SKM-1 treated with dmso at 0.1 percent for 144 hours (cell line): ENCODE results near the gene THOC3.
"Not testable (repeated sequence)": the region's sequence is repeated elsewhere in the genome, so short reads cannot be mapped to it uniquely, and the experiment has no call there.

ENCODE experiments used
- DNase-seq: peaks from one replicate; lab custom pipeline; 2025; ENCODE audit not compliant: unreplicated experiment; lab: John Stamatoyannopoulos, UW

THOC3 gene

DNA sequence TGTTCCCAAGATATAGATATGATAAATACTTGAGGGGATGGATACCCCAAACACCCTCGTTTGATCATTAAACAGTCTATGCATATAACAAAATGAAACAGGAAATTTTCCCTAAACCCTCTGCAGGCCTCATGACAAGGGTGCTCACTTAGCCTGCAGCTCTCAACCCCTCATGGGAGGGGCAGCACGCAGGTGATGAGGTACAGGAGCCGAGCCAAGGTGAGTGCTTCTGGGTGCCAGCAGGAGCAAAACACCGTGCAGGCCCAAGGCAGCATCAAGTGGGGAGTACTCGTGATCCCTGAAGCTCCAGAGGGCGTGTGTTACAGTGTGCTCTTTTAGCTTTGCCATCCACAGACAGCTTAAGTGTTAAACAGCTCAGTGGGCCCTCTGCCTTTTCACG, 24.9 kb downstream of the THOC3 start:
- DNase-seq: not testable (repeated sequence)

DNA sequence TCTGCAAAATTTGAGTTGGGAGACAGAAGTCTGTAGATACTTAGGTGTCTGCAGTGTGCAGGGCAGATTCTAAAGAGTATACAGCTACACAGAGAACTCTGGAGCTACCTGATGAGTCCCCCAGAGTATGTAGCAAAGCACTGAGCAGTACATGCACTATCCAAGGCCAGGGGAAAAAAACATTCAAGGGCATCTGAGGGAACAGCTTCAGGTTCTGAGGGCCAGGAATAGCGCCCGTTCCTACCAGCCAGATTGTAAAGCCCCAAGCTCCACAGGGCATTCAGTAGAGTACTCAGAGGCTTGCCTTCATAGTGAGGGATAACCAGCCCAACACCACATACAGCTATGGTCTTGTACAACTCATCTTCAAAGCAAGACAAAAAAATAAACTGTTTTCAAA, 27.5 kb downstream of the THOC3 start:
- DNase-seq: not testable (repeated sequence)

DNA sequence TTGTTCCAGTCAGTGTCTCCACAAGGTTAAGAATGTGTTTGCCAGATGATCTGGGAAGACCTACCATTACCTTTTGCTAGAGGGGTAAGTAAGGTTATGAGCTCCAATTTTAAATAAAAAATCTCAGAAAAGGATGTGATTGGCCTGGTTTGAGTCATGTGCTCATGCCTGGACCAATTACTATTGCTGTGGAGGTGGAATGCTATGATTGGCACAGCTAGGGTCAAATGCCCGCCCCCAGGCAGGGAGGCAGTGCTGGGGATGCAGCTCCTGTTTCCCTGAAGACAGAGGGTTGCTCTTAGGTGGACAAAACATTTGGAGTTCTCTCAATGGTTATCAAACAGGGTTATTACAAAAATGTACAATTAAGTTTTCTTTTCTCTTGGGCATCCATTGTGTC, 29.6 kb downstream of the THOC3 start:
- DNase-seq: not testable (repeated sequence)

DNA sequence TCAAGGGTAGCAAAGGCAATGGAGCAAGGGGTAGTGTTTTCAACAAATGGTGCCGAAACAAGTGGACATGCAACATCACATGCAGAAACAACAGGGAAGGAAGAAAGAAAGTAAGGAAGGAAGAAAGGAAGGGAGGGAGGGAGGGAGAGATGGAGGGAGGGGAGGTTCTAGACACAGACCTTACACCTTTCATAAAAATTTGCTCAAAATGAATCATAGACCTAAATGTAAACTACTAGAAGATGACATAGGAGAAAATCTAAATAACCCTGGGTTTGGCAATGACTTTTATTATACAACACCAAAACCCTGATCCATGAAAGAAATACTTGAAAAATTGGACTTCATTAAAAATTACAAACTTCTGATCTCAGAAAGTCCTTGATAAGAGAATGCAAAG, 39.4 kb downstream of the THOC3 start:
- not testable (repeated sequence) for DNase-seq

DNA sequence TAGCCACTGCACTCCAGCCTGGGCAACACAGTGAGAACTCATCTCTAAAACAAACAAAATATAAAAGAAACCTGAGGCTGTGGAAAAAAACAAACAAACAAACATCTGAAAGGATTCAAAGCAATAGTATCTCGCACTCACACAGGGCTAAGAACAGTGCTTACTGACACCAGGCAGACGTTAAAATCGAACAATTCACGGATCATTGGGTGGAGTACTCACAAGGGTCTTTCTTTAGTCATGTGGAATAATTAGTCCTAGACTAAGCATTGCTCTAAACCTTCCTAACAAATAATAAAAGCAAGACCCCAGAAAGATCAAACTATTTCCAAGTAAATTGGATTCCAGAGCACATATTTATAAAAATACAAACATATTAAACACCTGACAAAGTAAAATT, 43.0 kb downstream of the THOC3 start:
- DNase-seq: not testable (repeated sequence)

DNA sequence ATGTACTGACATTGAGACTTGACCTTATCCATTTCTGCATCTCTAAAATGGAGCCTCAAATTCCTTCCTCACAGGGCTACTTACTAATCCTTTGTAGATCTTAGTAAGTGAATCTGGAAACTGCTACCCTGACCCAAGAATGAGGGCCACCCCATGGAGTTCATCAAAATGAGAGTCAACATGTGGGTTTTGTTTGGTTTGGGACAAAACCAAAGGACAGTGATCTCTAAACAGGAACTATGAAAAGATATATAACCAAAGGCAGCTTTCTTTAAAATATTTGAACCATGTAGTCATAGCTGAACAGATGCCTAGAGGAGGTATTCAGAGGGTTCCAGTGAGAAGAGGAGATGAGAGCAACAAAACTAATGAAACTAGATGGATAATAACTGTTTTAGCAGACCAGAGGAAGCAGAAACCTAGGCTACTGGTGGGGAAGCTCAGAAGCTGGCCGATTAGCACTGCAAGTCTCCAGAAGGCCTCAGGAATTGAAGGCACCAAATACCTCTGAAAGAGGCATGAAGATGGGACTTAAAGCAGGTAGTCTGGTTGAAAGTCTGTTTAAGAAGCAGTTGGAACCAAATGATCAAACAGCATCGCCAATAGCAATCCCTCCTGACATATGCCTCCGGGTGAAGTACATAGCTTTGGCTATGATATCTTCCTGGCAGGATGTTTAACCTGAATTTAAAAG, 45.8 kb downstream of the THOC3 start:
- DNase-seq: no peak

DNA sequence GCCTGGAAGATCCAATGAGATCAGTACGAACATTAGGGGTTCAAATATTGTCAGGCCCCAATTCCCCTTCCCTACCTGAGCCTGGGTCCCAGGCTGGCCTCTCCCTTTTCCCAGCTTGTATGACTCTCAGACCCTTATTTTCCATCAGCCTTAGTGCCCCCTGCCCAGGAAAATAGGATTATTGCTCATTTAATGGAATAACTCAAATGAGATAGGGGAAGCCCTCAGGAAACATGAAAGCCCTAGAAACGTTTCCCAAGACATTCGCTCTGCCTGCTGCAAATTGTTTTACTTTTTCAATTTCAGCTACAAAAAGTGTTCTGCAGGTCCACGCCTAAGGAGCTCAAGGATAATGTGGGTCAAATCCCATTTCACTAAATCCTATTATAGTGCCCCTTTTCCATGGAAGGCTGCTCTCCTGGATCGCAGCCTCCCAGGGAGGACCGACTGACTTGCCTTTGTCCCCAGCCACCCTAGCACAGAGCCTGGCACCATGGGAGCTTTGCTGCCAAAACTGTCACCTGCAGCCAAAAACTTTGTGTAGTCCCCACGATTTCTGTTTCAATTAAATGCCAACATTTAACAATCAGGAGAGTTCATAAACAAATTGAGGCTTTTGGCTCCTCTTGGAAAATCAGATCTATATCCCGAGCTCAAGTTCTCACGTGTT, 46.9 kb downstream of the THOC3 start:
- no peak for DNase-seq

DNA sequence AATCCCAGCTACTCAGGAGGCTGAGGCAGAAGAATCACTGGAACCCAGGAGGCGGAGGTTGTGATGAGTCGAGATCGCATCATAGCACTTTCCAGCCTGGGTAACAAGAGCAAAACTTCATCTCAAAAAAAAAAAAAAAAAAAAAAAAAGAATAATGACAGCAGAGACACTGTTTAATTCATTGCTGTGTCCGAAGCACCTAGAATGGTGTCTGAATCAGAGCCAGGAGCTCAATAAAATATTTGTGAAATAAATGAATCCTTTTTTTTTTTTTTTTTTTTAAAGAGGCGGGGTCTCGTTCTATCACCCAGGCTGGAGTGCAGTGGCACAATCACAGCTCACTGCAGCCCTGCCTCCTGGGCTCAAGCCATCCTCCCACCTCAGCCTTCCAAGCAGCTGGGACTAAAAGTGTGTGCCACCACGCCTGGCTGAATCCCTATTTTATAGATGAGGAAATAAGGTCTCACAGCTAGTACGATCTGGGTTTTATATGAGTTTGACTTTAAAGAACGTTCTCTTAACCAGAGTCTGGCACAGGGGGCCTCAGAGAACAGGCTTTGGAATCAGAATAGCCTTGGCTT, 47.8 kb downstream of the THOC3 start:
- DNase-seq: no peak

DNA sequence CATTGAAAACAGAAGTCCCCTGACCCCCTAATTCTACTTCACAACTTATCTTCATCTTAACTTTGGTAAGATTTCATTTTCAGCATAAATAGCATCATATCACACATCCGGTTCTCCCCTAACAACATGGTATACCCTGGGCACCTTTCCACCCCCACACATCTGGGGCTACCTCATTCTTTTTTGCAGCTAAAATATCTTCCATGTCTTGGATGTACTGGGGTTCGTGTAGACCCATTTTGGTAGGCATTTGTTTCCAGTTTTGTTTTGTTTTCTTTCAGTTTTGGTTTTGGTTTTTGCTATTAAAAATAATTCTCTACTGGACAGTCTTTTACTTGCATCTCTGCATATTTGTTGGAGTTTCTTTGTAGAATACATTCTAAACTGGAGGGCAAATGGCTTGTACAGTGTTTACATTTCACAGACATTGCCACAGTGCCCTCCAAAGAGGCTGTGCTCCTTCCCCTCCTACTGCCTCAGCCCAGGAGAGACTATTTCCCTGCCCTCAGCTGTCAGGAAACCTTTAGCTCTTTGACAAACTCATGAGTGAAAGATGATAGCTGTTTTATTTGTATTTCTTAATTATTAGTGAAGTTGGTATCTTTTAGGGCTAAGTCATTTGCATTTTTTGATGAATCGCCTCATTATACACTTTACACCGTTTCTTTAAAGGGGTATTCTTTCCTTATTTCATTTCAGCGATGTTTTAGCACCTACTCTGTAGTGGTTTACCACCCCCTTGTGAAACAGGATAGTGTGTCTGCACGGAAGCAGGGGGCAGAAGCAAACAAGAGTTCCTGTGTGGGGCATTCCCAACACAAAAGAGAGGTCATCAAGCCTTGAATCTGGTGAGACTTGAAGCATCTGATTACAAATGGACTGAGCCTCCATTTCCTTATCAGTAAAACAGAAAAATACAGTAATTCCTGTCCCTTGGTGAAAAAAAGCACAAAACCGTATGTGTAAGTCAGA, 52.8 kb downstream of the THOC3 start:
- DNase-seq: not testable (repeated sequence)

DNA sequence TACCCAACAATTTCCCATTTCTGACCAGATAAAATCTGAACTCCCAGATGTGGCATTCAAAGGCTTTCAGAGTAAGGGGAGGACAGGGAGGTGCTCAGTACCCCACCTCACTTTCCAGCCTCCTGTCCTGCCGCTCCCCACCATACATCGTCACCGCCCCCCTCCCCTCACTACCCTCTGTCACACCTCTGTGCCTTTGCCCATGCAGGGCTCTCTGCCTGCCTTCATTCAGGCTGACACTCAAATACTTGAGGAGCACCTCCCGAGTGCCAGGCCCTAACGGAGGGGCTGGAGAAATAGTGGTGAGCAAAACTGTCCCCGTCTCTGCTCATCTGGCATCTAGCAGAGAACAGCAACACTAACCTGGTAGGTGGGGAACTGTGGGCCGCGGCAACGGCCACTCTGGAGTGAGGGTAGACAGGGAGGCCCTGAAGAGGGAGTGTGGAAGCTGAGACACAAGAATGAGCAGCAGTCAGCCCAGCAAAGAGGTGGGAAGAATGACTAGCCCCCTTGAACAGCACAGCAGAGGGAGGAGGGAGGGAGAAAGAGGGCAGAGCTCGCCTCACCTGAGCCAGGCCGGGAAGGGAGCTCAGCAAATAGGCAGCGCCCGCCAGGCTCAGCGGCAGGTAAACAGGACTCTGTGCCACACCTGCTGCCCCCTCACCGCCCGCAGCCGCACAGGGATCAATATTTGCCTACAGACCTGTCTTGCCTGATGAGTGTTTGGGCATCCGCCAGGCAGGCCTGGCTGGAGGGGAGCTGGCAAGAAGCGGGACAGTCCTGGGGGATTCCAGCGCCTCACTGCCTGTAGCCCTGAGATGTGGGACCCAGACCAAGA, 54.1 kb downstream of the THOC3 start:
- DNase-seq: not testable (repeated sequence)

DNA sequence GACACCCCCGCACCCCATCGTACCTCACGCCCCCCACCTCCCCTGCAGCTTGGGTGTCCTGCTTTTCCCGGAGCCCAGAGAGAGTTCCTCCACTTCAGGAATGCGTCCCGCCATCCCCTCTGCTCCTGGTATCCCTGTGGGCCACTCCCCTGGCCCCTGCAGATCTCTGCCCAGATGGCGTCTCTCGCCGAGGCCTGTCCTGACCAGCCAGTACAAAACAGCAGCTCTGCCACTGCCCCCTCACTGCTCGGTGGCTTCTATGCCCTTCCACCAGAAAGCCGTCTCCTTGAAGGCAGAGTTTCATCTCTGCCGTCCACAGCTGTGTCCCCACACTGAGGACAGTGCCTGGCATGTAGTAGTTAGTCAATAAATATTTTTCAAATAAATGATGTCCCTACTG, 58.0 kb downstream of the THOC3 start:
- DNase-seq: not testable (repeated sequence)
